ENCODE results near the gene SLC8A3.

The SLC8A3 gene

GRCh38 chr14:70171726-70172125, 17.0 kb downstream of the SLC8A3 start:
- no peak for DNase-seq

GRCh38 chr14:70170976-70171375, 17.8 kb downstream of the SLC8A3 start:
- DNase-seq: no peak

- no peak for DNase-seq
Observed at GRCh38 chr14:70168406-70168805, 20.3 kb downstream of the SLC8A3 start.

GRCh38 chr14:70166530-70167203, 22.1 kb downstream of the SLC8A3 start:
- DNase-seq: no peak

- no peak for DNase-seq
Observed at GRCh38 chr14:70162358-70162757, 26.4 kb downstream of the SLC8A3 start.

GRCh38 chr14:70156592-70156991, 32.2 kb downstream of the SLC8A3 start:
- no peak for DNase-seq

- no peak for DNase-seq
Observed at GRCh38 chr14:70152704-70153103, 36.0 kb downstream of the SLC8A3 start.

- DNase-seq: no peak
Observed at GRCh38 chr14:70152081-70152480, 36.7 kb downstream of the SLC8A3 start.

- DNase-seq: no peak
Observed at GRCh38 chr14:70149596-70150165, 39.1 kb downstream of the SLC8A3 start.

- no peak for DNase-seq
Observed at GRCh38 chr14:70148911-70149595, 39.7 kb downstream of the SLC8A3 start.

GRCh38 chr14:70148351-70148750, 40.4 kb downstream of the SLC8A3 start:
- no peak for DNase-seq

- no peak for DNase-seq
Observed at GRCh38 chr14:70144046-70144445, 44.7 kb downstream of the SLC8A3 start.

GRCh38 chr14:70143306-70143705, 45.4 kb downstream of the SLC8A3 start:
- DNase-seq: no peak

GRCh38 chr14:70140614-70141013, 48.1 kb downstream of the SLC8A3 start:
- no peak for DNase-seq

GRCh38 chr14:70139384-70139783, 49.4 kb downstream of the SLC8A3 start:
- DNase-seq: no peak

- DNase-seq: no peak
Observed at GRCh38 chr14:70137788-70138187, 51.0 kb downstream of the SLC8A3 start.

GRCh38 chr14:70133461-70133860, 55.3 kb downstream of the SLC8A3 start:
- DNase-seq: no peak

GRCh38 chr14:70130482-70130881, 58.3 kb downstream of the SLC8A3 start:
- DNase-seq: no peak

GRCh38 chr14:70127186-70127585, 61.6 kb downstream of the SLC8A3 start:
- no peak for DNase-seq

GRCh38 chr14:70123796-70124195, 65.0 kb downstream of the SLC8A3 start:
- no peak for DNase-seq

GRCh38 chr14:70121521-70121920, 67.2 kb downstream of the SLC8A3 start:
- no peak for DNase-seq

GRCh38 chr14:70118064-70118463, 70.7 kb downstream of the SLC8A3 start:
- DNase-seq: no peak

GRCh38 chr14:70116278-70116677, 72.5 kb downstream of the SLC8A3 start:
- no peak for DNase-seq

GRCh38 chr14:70114621-70115156, 74.1 kb downstream of the SLC8A3 start:
- no peak for DNase-seq
